H1 (cell line): ENCODE data around the gene ABHD10. TPM values are rescaled to one million over a fixed set of nuclear protein-coding genes. Genes with fewer than 3 reads are reported as not detected.

Source experiments
- CHD7 ChIP-seq: fragments of 300-600 bp; sonication (generic); IDR thresholded peaks from 2 replicates; pipeline ENCODE4 v1.7.1; 2012; ENCODE audit warnings: low read length, moderate library complexity, mild to moderate bottlenecking, inconsistent platforms; ENCODE audit not compliant: insufficient replicate concordance
- HDAC2 ChIP-seq, 2 experiments: fragments of 300-600 bp in 1 of 2; sonication (generic) in 1 of 2; IDR thresholded peaks; 2 replicates each; pipeline ENCODE4 v1.6.1; 2011 to 2012; ENCODE audit warnings: low read depth in 2 of 2, low read length in 2 of 2, mild to moderate bottlenecking in 2 of 2, moderate library complexity in 2 of 2, borderline replicate concordance in 1 of 2, inconsistent platforms in 1 of 2
- POLR2AphosphoS5 ChIP-seq: IDR thresholded peaks from 2 replicates; pipeline ENCODE4 v1.6.1; 2011; ENCODE audit warnings: low read depth, low read length
- RBBP5 ChIP-seq: IDR thresholded peaks from 2 replicates; pipeline ENCODE4 v1.7.1; 2012; ENCODE audit warnings: low read depth, mild to moderate bottlenecking, inconsistent platforms, low read length, moderate library complexity, borderline replicate concordance
- RNF2 ChIP-seq: fragments of 200-900, 300-1000 bp; sonication (generic); IDR thresholded peaks from 2 replicates; pipeline ENCODE4 v1.7.1; 2016; ENCODE audit warnings: borderline replicate concordance, low read depth, mild to moderate bottlenecking, antibody characterized with exemption, low read length; ENCODE audit not compliant: poor library complexity, severe bottlenecking; ENCODE audit errors: missing control alignments
- SP1 ChIP-seq: IDR thresholded peaks from 2 replicates; pipeline ENCODE4 v1.6.1; 2011; ENCODE audit warnings: low read depth, low read length
- polyA plus RNA-seq, 7 experiments: library from polyadenylated mRNA; depleted of rRNA in 3 of 7; stranded (reverse) in 5 of 7; unstranded in 2 of 7; fragments of >200 nt in 5 of 7; fragments of 200-250 nt in 2 of 7; gene quantifications; 1 replicate in 5 of 7; 2 replicates in 1 of 7; 4 replicates in 1 of 7; pipeline versions ENCODE4 v1.2.1 to v1.2.3, GENCODE V29; 2011 to 2013; ENCODE audit warnings: missing spikeins in 2 of 7, mixed read lengths in 2 of 7
- total RNA-seq: library from RNA; stranded (reverse); fragmentation: NEBNext Ultra II Directional; extraction: Animal tissue kit (Norgen Biotek cat#: 25700); gene quantifications from 2 replicates; pipeline ENCODE4 v1.2.1, GENCODE V29; 2021

ABHD10 gene
- total and polyA plus RNA-seq, 2 of the 8 experiments (the other 6 are each of a cell fraction or from before 2014, with no cell fraction given), result 10.9 to 24.6 TPM

GRCh38 chr3:112009670-112010069 is 30.8 kb downstream of the ABHD10 start (continued):
- TF ChIP-seq HDAC2 (IDR thresholded peaks at IDR 0.05; ENCODE audit: borderline replicate concordance in 1 of 2, low read depth in 2 of 2, low read length in 2 of 2) (no peak), POLR2AphosphoS5 (no peak), RNF2 (no peak), RBBP5 (no peak), SP1 (no peak), CHD7 (no peak)
